ENCODE measurements around the gene PARD6A. TPM values are rescaled to one million over a fixed set of nuclear protein-coding genes. Genes with fewer than 3 reads are reported as not detected.

Gene PARD6A
- total RNA-seq, 1 experiment from 2014 or later: 10.8 TPM

DNA sequence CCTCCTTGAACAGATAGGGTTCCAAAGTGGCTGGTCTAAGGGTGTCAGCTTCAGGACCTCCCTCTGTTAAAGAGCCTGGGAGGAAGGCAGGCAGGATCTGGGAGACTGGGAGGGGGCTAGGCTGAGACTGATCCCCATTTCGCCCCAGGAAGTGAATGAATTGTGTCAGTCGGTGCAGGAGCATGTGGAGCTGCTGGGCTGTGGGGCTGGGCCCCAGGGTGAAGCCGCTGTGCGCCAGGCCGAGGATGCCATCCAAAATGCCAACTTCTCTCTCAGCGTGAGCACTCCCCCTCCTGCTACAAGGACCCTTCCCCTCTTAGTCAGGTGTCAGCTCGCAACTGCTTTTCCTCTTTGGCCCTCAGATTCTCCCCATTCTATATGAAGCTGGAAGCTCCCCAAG, 9.7 kb upstream of the PARD6A start:
- H3K27ac ChIP-seq (ENCODE audit: low read length): no peak overlapping the region
- TF ChIP-seq CTCF (IDR thresholded peaks at IDR 0.05) (no peak), SIN3A (IDR thresholded peaks at IDR 0.05; ENCODE audit: borderline replicate concordance, insufficient read depth, low read depth, low read length) (no peak), REST (IDR thresholded peaks at IDR 0.05; ENCODE audit: insufficient read depth in 1 of 2, low read depth in 2 of 2, low read length in 1 of 2) (no peak), POLR2AphosphoS5 (IDR thresholded peaks at IDR 0.05; ENCODE audit: low read depth, low read length) (no peak), TCF7L2 (IDR thresholded peaks at IDR 0.05; ENCODE audit: low read depth, low read length) (no peak)
- no TSS peak for BruUV-seq (replicated peaks)
- H3K27me3 ChIP-seq (ENCODE audit: control insufficient read depth, insufficient read depth, low read length): no peaks in the 10 kb centered on the region
- H3K36me3 ChIP-seq (ENCODE audit: control insufficient read depth, insufficient read depth, low read length): no peaks in the 10 kb centered on the region
- ChIA-PET CTCF (no interaction called here), POLR2A (no interaction called here)
- ATAC-seq (no peak), DNase-seq (ENCODE audit: low read depth, low spot score) (no peak)
- H3K9me3 ChIP-seq (ENCODE audit: control insufficient read depth, insufficient read depth, low read depth, low read length): no peaks in the 10 kb centered on the region
- in situ Hi-C loops (cut with HindIII; ENCODE audit: low pct_unique_long_range_greater_than_20kb, low sequenced_read_pairs) (no loop called here), intact Hi-C loops (cut with micrococcal nuclease; ENCODE audit: unreplicated experiment) (no loop called here)
- H3K4me1 ChIP-seq (ENCODE audit: control insufficient read depth, insufficient read depth, low read length): no peaks in the 10 kb centered on the region
- no peak overlapping the region for H3K4me3 ChIP-seq (ENCODE audit: low read depth in 2 of 2, low read length in 2 of 2)

DNA sequence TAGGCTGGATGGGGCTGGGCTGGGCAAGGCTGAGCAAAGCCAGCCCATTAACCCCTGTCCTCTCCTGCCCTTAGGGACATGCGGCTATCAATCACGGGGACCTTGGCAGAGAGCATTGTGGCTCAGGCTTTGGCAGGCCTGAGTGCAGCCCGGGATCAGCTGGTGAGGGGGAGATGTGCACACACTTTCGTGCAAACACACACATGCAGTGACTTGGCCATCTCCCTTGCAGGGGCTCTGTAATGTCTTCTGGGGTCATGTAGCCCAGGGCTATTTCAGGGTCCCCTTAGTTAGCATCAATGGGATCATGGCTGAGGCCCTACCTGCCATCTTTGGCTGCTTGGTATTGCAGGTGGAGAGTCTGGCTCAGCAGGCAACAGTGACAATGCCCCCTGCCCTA, 8.9 kb upstream of the PARD6A start:
- H3K27me3 ChIP-seq (ENCODE audit: control insufficient read depth, insufficient read depth, low read length): no peaks in the 10 kb centered on the region
- in situ Hi-C loops (cut with HindIII; ENCODE audit: low pct_unique_long_range_greater_than_20kb, low sequenced_read_pairs): no loop called here
- H3K4me1 ChIP-seq (ENCODE audit: control insufficient read depth, insufficient read depth, low read length): no peaks in the 10 kb centered on the region
- TF ChIP-seq SIN3A (IDR thresholded peaks at IDR 0.05; ENCODE audit: borderline replicate concordance, insufficient read depth, low read depth, low read length) (no peak), TCF7L2 (IDR thresholded peaks at IDR 0.05; ENCODE audit: low read depth, low read length) (no peak), CTCF (IDR thresholded peaks at IDR 0.05) (no peak), REST (IDR thresholded peaks at IDR 0.05; ENCODE audit: insufficient read depth in 1 of 2, low read depth in 2 of 2, low read length in 1 of 2) (no peak), POLR2AphosphoS5 (IDR thresholded peaks at IDR 0.05; ENCODE audit: low read depth, low read length) (no peak)
- ATAC-seq (no peak), DNase-seq (ENCODE audit: low read depth, low spot score) (no peak)
- intact Hi-C loops (cut with micrococcal nuclease; ENCODE audit: unreplicated experiment): no loop called here
- no peak overlapping the region for H3K27ac ChIP-seq (ENCODE audit: low read length)
- CTCF ChIA-PET: no interaction called here
- no peaks in the 10 kb centered on the region for H3K9me3 ChIP-seq (ENCODE audit: control insufficient read depth, insufficient read depth, low read depth, low read length)
- H3K4me3 ChIP-seq (ENCODE audit: low read depth in 2 of 2, low read length in 2 of 2): no peak overlapping the region
- POLR2A ChIA-PET: no interaction called here
- BruUV-seq (replicated peaks): no TSS peak
- H3K36me3 ChIP-seq (ENCODE audit: control insufficient read depth, insufficient read depth, low read length): no peaks in the 10 kb centered on the region
